Measurements from ENCODE around the gene DESI2.
A peak's percentile ranks its signal among the peaks of the same experiment; 100 is the strongest.
"Not testable (repeated sequence)": the region's sequence is repeated elsewhere in the genome, so short reads cannot be mapped to it uniquely, and the experiment has no call there.

The DESI2 gene

GRCh38 chr1:244662599-244662998, 9.7 kb downstream of the DESI2 start:
- TF ChIP-seq JUND (IDR thresholded peaks at IDR 0.05; ENCODE audit: low read depth), result 0 out of 2 replicates have a peak, but pooled peaks have one; percentile 9
- in situ Hi-C loops (cut with HindIII; ENCODE audit: low pct_unique_long_range_greater_than_20kb, low sequenced_read_pairs), result no loop called here
- DNase-seq (ENCODE audit: low read depth in 1 of 2, low spot score in 1 of 2), result peak; percentile 24 to 74

DNA sequence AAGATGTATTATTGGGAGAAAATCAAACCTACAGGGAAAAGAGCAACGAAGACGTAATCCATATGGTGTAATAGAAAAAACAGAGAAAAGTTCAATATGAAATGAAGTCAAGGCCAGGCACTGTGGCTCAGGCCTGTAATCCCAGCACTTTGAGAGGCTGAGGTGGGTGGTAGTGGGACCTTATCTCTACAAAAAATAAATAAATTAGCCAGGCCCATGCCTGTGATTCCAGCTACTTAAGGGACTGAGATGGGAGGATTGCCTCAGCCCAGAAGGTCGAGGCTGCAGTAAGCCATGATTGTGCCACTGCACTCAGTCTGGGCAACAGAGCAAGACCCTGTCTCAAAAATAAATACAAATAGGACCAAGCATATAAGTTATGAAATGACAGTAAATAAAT, 11.4 kb downstream of the DESI2 start:
- TF ChIP-seq JUND (IDR thresholded peaks at IDR 0.05; ENCODE audit: low read depth), result no peak
- no peak for DNase-seq (ENCODE audit: low read depth in 1 of 2, low spot score in 1 of 2)
- in situ Hi-C loops (cut with HindIII; ENCODE audit: low pct_unique_long_range_greater_than_20kb, low sequenced_read_pairs), result no loop called here

GRCh38 chr1:244665771-244666217, 12.9 kb downstream of the DESI2 start:
- in situ Hi-C loops (cut with HindIII; ENCODE audit: low pct_unique_long_range_greater_than_20kb, low sequenced_read_pairs), result no loop called here
- TF ChIP-seq JUND (IDR thresholded peaks at IDR 0.05; ENCODE audit: low read depth), result no peak
- no peak for DNase-seq (ENCODE audit: low read depth in 1 of 2, low spot score in 1 of 2)

DNA sequence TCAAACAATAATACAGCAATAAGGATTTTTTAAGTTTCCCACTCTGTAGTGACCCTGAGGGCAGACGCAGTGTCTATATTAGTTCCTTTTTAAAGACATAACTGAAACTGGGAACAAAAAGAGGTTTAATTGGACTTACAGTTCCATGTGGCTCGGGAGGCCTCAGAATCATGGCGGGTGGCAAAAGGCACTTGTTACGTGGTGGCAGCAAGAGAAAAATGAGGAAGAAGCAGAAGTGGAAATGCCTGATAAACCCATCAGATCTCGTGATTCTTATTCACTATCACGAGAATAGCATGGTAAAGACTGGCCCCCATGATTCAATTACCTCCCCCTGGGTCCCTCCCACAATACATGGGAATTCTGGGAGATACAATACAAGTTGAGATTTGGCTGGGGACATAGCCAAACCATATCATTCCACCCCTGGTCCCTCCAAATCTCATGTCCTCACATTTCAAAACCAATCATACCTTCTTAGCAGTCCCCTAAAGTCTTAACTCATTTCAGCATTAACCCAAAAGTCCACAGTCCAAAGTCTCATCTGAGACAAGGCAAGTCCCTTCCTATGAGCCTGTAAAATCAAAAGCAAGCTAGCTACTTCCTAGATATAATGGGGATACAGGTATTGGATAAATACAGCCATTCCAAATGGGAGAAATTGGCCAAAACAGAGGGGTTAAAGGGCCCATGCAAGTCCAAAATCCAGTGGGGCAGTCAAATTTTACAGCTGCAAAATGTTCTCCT, 13.9 kb downstream of the DESI2 start:
- DNase-seq (ENCODE audit: low read depth in 1 of 2, low spot score in 1 of 2); in situ Hi-C loops (cut with HindIII; ENCODE audit: low pct_unique_long_range_greater_than_20kb, low sequenced_read_pairs): not testable (repeated sequence)

DNA sequence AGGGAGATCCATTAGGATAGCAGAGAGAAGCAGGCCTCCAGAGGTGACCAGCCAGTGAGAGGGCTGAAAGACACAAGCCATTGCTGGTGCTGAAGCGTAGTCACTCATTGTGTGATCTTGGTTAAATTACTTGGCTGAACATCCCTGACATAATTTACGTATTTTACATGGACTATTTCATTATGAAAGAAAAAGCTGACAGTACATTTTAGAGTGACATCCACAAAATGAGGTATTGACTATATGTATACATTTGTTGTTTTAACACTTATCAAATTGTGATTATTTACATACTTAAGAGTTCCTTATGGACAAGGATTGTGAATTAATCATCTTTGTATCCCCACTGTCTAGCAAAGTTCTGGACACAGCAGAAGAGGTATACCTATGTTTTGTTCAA, 14.9 kb downstream of the DESI2 start:
- TF ChIP-seq JUND (IDR thresholded peaks at IDR 0.05; ENCODE audit: low read depth), result no peak
- in situ Hi-C loops (cut with HindIII; ENCODE audit: low pct_unique_long_range_greater_than_20kb, low sequenced_read_pairs), result no loop called here
- DNase-seq (ENCODE audit: low read depth in 1 of 2, low spot score in 1 of 2), result no peak

DNA sequence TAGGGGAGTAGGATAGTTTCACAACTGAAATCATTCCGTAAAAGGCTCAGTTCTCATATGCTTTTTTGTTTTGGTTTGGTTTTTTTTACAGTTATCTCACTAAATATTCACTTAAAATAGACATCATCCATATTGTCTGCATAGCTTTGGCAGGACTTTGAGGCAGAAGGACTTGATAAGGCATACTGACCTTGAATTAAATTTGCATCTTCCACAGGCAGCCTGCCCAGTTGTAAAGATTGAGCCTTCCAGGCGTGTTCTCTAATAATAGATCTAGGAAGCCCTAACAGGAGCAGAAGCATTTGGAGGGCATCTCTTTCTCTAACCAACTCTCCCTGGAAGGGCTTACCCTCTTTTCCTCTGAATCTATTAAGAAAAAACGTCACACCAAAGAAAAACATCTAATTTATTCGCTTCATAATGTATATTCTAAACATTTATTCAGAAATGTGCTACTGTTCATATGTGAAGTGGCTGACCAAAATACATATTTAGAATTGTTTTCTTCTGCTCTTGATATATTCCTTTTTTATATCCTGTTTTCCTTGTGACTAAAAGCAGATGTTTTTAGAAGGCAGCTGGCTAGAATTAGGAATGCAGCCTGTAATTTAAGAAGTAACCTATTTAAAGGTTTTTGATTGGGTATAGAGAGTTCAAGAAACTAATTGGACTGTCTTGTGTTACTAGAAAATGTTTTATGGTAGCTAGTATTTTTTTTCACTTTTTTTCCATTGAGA, 20.2 kb downstream of the DESI2 start:
- DNase-seq (ENCODE audit: low read depth in 1 of 2, low spot score in 1 of 2), result no peak
- in situ Hi-C loops (cut with HindIII; ENCODE audit: low pct_unique_long_range_greater_than_20kb, low sequenced_read_pairs), result no loop called here
- no peak for TF ChIP-seq JUND (IDR thresholded peaks at IDR 0.05; ENCODE audit: low read depth)

GRCh38 chr1:244674446-244674845, 21.5 kb downstream of the DESI2 start:
- in situ Hi-C loops (cut with HindIII; ENCODE audit: low pct_unique_long_range_greater_than_20kb, low sequenced_read_pairs), result no loop called here

DNA sequence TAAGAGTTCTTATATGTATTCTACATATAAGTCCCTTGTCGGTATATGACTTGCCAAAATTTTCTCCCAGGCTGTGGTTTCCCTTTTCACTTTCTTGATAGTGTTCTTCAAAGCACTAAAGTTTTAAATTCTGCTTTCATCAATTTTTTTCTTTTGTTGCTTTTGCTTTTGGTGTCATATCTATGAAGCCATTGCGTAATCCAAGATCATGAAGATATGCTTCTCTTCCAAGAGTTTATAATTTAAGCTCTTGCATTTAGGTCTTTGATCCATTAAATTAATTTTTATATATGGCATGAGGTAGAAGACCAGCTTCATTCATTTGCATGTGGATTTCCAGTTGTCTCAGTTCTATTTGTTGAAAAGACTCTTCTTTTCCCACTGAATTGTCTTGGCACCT, 22.2 kb downstream of the DESI2 start:
- in situ Hi-C loops (cut with HindIII; ENCODE audit: low pct_unique_long_range_greater_than_20kb, low sequenced_read_pairs), result no loop called here
- DNase-seq (ENCODE audit: low read depth in 1 of 2, low spot score in 1 of 2), result no peak
- TF ChIP-seq JUND (IDR thresholded peaks at IDR 0.05; ENCODE audit: low read depth), result no peak

More at GRCh38 chr1:244674446-244674845, 21.5 kb downstream of the DESI2 start:
- no peak for DNase-seq (ENCODE audit: low read depth in 1 of 2, low spot score in 1 of 2)
- TF ChIP-seq JUND (IDR thresholded peaks at IDR 0.05; ENCODE audit: low read depth), result no peak

GRCh38 chr1:244678697-244679096, 25.8 kb downstream of the DESI2 start:
- no peak for DNase-seq (ENCODE audit: low read depth in 1 of 2, low spot score in 1 of 2)
- in situ Hi-C loops (cut with HindIII; ENCODE audit: low pct_unique_long_range_greater_than_20kb, low sequenced_read_pairs), result no loop called here
- TF ChIP-seq JUND (IDR thresholded peaks at IDR 0.05; ENCODE audit: low read depth), result no peak

DNA sequence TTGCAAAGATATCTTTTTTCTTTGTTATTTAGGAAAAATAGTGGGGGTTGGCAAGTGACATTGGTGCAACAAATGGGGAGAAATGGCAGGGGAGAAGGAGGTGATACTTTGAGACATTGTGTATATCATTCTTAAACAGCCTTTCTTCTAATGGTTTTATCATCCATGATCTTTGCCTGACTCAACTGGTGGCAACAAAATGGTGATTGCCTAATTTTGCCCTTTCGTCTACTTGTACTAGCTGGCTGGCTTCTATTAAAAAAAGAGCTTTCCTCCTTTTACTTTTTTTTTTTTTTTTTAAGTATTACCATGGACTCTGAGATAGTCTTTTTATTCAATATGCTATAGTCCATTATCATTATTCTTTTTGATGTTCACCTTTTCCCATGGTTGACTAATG, 27.7 kb downstream of the DESI2 start:
- no peak for DNase-seq (ENCODE audit: low read depth in 1 of 2, low spot score in 1 of 2)
- no peak for TF ChIP-seq JUND (IDR thresholded peaks at IDR 0.05; ENCODE audit: low read depth)
- in situ Hi-C loops (cut with HindIII; ENCODE audit: low pct_unique_long_range_greater_than_20kb, low sequenced_read_pairs), result no loop called here

GRCh38 chr1:244682087-244682486, 29.2 kb downstream of the DESI2 start:
- in situ Hi-C loops (cut with HindIII; ENCODE audit: low pct_unique_long_range_greater_than_20kb, low sequenced_read_pairs), result not testable (repeated sequence)

GRCh38 chr1:244695937-244696336, 43.0 kb downstream of the DESI2 start:
- in situ Hi-C loops (cut with HindIII; ENCODE audit: low pct_unique_long_range_greater_than_20kb, low sequenced_read_pairs), result no loop called here
- TF ChIP-seq JUND (IDR thresholded peaks at IDR 0.05; ENCODE audit: low read depth), result no peak
- no peak for DNase-seq (ENCODE audit: low read depth in 1 of 2, low spot score in 1 of 2)

More at GRCh38 chr1:244682087-244682486, 29.2 kb downstream of the DESI2 start:
- not testable (repeated sequence) for DNase-seq (ENCODE audit: low read depth in 1 of 2, low spot score in 1 of 2)

DNA sequence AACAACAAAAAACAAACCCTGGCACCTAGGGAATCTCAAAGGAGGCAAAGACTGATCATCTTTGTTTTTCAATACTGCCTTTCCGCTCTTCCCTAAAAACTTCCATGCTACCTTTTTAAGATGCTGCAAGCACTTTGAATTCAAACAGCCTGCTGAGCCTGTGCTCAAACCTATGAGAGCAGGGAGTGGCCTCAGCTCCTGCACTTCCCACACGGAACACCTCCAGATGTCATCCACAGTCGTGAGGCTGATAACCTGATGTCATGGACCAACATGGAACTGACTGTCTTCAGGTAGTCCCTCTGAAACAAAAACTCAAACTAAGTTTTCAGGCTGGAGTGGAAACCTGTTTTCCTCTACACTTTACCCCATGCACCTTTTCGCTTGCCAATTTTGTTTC, 46.8 kb downstream of the DESI2 start:
- TF ChIP-seq JUND (IDR thresholded peaks at IDR 0.05; ENCODE audit: low read depth), result no peak
- in situ Hi-C loops (cut with HindIII; ENCODE audit: low pct_unique_long_range_greater_than_20kb, low sequenced_read_pairs), result no loop called here
- no peak for DNase-seq (ENCODE audit: low read depth in 1 of 2, low spot score in 1 of 2)
